Glomerular endothelial cell (primary cell): ENCODE data around the gene ANKRD2. TPM values are rescaled to one million over a fixed set of nuclear protein-coding genes. Genes with fewer than 3 reads are reported as not detected.
"Not testable (repeated sequence)": the region's sequence is repeated elsewhere in the genome, so short reads cannot be mapped to it uniquely, and the experiment has no call there.

Source experiments
- DNase-seq: peaks from one replicate; pipeline ENCODE4 v3.0.0-alpha.2; 2011; ENCODE audit warnings: low read depth, low spot score; ENCODE audit errors: extremely low read depth
- total RNA-seq: library from RNA; depleted of rRNA; stranded (reverse); fragments of >200 nt; gene quantifications from 2 replicates; pipeline ENCODE4 v1.2.3, GENCODE V29; 2015

The ANKRD2 gene
- total RNA-seq, 1 donor from 2014 or later: not detected

DNA sequence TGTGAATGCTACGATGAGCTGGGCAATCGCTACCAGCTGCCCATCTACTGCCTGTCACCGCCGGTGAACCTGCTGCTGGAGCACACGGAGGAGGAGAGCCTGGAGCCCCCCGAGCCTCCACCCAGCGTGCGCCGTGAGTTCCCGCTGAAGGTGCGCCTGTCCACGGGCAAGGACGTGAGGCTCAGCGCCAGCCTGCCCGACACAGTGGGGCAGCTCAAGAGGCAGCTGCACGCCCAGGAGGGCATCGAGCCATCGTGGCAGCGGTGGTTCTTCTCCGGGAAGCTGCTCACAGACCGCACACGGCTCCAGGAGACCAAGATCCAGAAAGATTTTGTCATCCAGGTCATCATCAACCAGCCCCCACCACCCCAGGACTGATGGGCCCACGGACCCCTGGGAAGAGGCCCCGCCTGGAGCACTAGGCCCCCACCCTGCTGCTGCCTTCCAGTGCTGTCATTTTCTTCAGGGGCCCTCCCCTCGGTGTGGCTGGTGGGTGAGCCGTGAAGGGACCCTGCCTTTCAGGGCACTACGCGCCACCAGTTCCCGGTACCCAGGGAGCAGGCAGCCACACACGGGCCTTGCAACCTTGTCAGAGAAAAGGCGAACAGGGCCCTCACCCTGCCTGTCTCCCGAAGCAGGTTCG, 2.3 kb upstream of the ANKRD2 start:
- DNase-seq: no peak

DNA sequence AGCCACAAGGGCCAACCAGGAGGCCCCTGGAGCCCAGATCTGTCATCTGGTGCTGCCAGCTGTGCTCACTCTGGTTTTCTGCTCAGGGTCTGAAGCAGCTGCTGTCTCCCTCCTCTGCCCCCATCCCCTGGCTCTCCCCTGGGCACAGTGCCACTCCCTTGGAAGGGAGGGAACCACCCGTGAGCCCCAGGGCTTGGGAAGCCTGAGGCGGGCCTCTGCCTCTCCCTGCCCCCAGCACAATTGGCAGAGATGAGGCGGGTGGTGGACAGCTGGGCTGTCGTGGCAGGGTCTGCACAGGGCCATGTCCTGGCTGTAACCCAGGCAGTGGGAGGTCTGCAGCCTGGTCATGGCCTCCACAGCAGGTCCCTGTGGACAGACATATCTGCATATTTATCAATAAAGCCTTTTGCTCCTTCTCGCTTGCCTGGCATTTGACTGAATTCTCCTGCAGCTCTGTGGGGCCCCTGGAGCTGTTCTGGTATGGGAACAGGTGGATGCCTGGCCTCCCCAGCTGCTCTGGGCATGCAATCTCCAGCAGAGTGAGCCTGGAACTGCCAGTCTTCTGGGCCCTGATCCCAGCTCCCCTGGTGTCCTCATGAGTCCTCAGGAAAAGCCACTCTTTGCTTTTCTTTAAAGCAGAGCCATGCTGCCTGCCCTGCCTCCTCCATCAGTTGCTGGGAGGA, 1.6 kb upstream of the ANKRD2 start:
- DNase-seq: no peak

DNA sequence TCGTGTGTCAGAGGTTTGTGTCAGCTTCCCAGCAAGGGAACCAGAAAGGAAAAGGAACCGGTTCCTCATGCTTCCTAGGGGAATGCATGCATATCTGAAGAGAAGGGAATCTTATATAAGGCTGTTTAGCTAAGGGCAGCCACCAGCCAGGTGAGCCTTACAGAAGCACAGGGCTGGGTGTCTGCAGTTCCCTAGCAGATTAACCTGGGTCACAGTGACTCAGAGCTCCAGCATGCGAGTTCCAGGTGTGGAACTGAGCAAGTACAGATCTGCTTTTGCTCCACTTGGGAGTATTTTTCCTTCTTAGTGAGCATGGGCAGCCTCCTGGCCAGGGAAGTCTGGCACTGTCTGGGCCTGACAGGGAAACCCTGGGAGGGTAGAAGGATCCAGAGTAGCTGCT, 957 bp upstream of the ANKRD2 start:
- no peak for DNase-seq

DNA sequence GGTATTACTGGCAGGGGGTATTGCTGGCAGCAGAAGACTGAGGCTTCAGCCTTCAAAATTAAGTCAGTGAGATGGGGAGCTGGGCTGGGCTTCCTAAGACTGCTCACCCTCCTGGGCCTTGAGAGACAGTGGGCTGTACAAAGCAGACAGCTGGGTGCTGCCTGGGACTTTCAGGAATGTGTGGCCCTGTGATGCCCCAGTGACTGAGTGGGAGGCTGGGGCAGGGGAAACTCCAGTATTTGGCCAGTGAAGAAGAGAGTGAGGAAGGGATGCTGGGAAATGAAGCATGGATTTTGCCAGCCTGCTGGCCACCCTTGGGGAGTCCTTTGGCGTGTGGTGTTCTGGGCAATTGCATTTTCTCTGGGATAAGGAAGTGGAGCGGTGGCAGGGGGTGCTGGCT, 442 bp downstream of the ANKRD2 start:
- no peak for DNase-seq

DNA sequence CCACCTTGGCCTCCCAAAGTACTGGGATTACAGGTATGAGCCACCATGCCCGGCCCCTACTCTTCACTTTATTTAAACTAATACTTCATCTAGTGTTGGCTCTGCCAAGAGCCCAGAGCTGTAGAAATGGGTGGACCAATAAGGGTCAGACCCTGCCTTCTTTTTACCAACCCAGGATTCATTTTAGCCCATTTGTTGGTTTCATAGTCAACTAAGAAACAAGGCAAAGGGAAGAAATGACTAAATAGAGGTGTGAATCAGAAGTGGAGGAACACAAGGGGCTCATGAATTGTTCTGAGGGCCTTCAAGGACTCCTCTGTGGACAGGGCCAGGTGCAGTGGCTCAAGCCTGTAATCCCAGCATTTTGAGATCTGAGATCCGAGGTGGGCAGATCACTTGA, 1.1 kb downstream of the ANKRD2 start:
- no peak for DNase-seq

DNA sequence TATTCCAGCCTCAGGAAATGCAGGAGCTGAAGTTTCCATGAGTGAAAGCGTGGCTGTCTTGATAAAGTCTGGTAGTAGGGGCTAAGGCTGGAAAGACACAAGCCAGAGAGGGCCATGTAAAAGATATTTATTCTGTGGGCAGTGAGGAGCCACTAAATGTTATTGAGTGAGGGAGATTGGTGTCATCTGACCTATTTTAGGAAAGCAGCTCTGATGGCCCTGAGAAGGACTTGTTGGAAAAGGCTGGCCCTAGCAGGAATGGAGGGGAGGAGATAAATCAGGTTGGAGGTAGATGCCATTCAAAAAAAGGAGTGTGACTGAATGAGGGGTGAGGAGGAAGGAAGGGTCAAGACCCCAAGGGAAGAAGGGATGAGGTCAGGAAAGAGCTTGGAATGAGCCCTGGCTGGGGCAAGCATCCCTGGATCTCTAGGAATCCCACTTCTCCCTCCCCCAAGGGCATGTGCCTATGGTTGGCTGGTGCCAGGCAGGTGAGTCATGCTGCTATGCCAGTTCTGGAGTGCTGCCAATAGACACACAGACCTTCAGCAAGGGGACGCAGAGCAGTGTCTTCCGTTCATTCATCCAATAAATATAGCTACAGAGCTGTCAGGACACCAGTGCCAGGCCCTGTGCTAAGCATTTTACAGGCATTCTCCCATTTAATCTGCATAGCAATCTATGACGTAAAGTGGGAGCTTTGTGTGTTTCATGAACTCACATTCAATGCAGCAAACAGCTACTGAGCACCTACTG, 2.0 kb downstream of the ANKRD2 start:
- DNase-seq: peak; percentile 69

DNA sequence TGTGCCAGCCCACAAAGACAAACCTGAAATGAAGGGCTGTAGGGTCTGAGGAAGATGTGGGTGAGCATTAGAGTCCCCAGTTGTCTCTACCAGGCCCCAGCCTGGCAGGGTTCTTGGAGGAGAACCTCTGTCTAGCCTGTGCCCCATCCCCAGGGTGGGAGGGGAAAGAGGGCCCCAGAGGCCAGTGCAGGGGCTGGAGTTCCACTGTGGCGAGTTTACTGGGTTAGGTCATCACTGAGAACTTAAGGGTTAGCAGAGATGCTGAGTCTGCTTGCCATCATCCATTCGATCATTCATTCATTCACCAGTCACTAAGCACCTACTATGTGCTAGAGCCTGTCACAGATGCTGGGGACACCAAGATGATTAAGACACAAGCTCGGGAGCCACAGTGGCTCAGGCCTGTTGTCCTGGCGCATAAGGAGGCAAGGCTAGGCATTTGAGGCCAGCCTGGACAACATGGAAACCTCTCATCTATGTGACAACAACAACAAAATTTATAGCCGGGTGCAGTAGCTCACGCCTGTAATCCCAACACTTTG, 2.6 kb downstream of the ANKRD2 start:
- DNase-seq: no peak

DNA sequence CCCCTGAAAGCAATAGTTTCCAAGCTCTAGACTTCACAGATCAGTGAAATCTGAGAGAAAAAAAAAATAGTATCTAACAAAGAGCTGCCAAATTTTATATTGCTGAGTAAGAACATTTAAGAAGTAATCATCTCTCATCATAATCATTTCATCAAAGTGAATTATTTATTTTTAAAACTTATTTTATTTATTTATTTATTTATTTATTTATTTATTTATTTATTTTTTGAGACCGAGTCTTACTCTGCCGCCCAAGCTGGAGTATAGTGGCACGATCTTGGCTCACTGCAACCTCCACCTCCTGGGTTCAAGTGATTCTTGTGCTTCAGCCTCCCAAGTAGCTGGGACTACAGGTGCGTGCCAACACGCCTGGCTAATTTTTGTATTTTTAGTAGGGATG, 3.9 kb downstream of the ANKRD2 start:
- DNase-seq: not testable (repeated sequence)

DNA sequence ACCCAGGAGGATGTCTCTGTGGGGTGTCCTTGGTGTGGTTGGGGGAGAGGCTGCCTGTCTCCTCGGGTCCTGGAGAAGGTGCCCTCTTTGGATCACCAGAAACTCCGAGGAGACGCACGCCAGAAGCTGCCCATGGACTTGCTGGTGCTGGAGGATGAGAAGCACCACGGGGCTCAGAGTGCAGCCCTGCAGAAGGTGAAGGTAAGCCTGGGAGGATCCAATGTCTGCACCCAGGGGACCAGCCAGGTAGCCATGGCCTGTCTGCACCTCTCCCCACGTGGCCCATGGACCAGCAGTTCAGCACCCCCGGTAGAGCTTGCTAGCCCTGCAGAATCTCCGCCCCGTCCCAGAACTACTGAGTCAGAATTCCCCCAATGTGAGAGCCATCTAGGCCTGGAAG, 5.1 kb downstream of the ANKRD2 start:
- DNase-seq: no peak

DNA sequence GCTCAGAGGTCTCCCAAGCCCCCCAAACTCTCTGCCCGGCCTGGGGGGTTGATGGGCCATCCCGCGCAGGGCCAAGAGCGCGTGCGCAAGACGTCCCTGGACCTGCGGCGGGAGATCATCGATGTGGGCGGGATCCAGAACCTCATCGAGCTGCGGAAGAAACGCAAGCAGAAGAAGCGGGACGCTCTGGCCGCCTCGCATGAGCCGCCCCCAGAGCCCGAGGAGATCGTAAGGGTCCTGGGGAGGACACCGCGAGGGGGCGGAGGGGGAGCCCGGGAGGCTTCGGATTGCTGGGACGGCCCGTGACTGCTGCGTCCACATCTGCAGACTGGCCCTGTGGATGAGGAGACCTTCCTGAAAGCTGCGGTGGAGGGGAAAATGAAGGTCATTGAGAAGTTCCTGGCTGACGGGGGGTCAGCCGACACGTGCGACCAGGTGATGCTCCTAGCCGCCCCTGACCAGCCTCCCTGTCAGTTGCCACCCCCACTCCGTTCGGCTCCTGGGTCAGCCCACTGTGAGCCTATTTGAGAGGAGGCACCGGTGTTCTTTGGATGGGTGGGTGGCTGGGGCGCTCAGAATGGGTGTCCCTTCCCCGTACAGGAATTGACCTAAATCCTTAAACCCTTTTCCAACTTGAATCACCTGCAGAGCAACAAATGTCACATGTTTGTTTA, 5.7 kb downstream of the ANKRD2 start:
- DNase-seq: no peak

DNA sequence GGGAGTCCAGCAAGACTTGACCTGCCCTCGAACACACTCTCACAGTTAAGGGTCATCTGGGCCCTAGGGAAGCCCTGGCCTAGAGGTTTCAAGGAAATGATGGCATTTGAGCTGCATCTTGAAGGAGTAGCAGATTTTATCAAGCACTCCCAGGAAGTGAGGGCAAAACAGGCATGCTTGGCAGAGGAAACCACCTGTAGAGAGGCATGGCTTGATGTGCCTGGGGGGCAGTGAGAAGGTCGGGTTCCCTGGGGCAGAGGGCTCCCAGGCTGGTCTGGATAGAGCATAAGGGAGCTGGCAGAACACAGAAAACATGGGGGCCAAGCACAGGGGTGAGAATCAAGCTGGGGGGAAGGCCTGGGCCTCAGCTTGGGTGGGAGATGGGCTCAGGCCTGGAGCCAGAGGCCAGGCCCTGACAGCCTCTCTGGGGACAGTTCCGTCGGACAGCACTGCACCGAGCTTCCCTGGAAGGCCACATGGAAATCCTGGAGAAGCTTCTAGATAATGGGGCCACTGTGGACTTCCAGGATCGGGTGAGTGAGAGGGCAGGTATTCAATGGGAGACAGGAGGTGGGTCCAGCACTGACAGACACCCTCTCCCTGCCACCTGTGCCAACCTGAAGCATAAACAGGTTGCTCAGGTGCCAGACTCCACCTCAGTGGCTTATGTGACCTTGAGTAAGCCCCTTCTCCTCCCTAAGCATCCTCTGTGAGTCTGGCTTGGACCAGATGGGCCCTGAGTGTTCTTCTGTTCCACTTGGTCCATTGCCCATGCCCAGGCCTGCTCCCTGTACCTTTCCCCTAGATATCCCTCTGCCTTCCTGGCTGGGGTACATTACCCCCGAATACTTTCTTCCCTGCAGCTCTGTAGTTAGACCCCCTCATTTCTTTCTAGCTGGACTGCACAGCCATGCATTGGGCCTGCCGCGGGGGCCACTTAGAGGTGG, 8.1 kb downstream of the ANKRD2 start:
- no peak for DNase-seq

DNA sequence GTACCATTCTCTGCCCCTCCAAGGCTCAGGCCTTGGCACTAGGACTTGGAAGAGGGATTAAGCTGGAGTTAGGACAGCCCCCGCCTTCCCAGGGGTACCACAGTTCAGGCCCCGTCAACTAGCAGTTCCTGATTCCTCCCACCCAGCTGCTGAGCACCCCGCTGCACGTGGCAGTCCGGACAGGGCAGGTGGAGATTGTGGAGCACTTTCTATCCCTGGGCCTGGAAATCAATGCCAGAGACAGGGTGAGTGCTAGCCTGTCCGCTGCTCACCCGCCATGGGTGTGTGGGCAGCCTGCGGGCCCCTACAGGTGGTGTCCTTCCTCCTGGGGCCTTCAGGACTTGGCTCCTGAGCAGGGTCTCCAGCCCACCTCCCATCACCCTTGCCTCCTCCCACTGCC, 9.6 kb downstream of the ANKRD2 start:
- DNase-seq: no peak

DNA sequence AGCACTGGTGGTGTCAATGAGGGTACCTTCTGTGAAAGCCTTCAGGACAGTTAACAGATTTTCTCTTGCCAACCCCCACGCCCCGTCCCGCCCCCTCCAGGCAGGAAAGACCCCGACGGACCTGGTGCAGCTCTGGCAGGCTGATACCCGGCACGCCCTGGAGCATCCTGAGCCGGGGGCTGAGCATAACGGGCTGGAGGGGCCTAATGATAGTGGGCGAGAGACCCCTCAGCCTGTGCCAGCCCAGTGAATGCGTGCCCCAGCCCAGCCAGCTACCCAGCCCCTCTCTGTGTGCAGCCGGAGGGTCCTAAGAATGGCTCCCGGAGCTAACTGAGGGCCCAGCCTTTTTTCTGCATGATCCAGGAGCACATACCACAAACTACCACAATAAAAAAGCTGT, 10.9 kb downstream of the ANKRD2 start:
- no peak for DNase-seq

DNA sequence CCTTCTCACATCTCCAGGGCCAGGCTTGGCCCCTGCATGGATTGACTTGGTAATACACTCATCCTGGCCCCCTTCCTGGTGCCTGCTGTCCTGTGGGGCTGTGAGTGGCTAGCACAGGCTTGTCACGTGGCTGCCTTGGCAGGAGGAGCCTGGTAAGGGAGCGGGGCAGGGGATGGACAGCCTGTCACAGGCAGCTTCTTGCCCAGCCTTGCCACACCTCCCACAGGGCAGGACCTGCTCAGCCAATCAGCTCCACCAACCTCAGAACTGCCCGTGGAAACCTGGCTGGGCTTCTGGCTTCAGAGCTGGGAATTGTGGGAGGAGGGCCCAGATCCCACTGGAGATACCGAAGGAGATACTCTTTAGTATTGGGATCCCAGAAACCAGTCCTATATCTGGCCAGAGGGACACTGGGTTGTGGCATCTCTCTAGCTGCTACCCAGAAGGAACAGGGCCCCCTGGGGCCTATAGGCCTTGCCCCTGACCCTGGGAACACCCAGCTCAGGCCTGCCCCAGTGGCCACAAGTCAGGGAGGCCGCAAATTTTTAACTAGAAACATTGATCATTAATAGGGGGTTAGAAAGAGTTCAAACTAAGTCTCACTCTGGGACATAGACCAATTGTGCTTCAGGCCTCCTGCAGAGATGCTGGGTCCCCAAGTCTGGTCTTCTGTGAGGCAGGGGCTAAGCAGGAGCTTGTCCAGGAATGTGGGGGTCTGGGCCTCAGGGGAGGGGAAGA, 11.7 kb downstream of the ANKRD2 start, which contains the start of gene HOGA1:
TSS of gene HOGA1 (plus strand) at position 330 of the 738 bp plus-strand sequence. CDS start at position 645, 315 bp downstream.
- no peak for DNase-seq

DNA sequence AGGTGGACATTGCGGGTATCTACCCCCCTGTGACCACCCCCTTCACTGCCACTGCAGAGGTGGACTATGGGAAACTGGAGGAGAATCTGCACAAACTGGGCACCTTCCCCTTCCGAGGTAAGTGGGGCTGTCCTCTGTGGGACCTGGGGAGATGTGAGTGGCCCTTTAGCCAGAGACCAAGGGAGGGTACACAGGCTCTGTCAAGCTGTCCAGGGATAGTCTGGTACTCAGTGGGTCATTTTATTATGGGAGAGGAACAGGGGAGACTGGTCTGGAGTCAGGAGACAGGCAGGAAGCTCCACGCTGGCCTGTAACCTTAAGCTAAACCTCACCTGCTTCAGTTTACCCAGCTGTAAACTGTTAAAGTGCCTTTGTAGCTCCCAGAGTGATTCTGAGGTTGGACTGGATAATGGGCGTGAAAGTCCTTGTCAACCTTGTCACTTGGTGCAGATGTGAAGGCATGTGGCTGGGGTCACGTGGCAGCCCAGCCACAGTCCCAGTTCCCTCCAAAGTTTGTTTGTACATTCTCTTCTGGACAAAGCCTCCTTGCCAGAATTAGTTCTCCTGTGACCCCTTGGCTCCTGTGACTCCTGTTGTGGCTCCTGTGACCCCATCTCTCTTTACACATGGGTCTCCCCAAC, 12.3 kb downstream of the ANKRD2 start:
- no peak for DNase-seq

DNA sequence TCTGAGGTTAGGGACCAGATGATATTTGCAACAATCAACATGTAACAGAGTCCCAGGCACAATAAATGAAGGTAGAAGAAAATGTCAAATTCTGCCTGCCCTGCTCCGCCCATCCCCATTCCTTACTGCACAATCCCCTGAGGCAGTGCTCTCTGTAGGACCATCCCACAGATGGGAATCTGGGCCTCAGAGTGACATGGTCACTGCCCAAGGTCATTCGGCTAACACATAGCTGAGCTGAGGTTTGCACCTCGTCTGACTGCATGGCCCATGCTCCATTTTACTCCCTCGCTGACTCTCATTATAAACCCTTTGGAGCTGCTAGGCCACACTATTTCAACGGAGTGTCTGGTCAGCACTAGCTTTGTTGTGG, 12.8 kb downstream of the ANKRD2 start:
- no peak for DNase-seq

DNA sequence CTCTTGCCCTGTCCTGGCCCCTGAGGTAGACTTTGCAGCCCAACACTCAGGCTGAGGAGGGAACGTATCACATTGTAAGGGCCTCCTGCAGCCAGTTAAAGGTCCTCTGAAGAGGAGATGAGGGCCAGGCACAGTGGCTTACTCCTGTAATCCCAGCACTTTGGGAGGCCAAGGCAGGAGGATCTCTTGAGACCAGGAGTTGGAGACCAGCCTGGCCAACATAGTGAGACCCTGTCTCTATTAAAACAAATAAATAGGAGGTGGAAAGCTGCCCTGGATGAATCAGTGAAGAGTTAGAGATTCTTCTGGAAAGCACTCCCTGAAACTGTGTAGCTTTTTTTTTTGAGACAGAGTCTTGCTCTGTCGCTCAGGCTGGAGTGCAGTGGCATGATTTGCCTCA, 14.6 kb downstream of the ANKRD2 start:
- DNase-seq: no peak

DNA sequence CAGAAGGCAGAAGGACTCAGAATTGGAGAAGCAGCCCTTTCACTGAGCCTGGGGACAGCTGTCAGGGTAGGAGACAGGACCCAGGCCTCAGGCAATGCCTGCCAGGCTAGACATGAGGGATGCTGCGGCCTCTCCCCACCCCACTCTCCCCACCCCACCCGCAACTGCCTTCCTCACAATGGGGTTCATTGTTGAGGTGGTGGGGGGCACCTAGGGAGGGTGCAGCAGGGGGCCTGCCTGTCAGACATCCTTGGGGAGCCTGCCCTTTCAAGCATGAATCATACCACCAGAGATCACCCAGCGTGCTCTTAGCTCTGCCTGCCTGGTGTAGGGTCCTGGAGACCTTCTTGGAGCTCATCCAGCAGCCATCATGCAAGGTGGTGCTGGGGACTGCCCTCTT, 16.9 kb downstream of the ANKRD2 start, which contains the start of gene C10orf62:
TSS of gene C10orf62 (plus strand) at position 243 of the 400 bp plus-strand sequence. CDS start 177 bp downstream, outside the sequence.
- no peak for DNase-seq
